ENCODE measurements around the gene TTC13. TPM values are rescaled to one million over a fixed set of nuclear protein-coding genes. Genes with fewer than 3 reads are reported as not detected.

TTC13 gene
- total and polyA plus RNA-seq, 10 donors = 16.2 to 86.6 (median 38.8) TPM

DNA sequence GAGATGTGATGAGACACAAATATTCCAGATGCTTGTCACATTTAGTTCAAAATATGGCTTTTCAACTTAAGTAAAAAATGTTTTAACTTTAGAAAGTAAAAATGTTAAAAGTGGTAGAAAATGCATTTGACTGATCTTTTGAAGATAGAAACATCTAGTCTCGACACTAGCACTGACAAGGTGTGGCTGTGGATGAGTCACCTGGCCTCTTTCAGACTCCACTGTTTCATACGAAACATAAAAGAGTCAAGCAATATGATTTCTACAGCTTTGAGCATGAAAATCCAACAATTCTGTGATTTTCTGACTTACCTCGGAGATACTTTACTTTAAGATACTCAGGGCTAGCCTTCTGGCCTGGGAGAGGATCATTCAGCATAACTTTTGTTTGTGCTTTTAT is 47.7 kb downstream of the TTC13 start:
- Histone ChIP-seq H3K27ac (no peak overlapping the region), H3K4me3 (no peak overlapping the region), H3K9me3 (no peaks in the 10 kb centered on the region), H3K4me1 (no peaks in the 10 kb centered on the region), H3K27me3 (replicated peaks in 1 of 7) (no peaks in the 10 kb centered on the region), H3K36me3 (peaks cover 0 to 99% (median 50%) of the 10 kb centered on the region in 6 donors)
- intact Hi-C loops (cut with DNase I; ENCODE audit: low total_unique reads) = no loop called here
- TF ChIP-seq, protein P1, sequence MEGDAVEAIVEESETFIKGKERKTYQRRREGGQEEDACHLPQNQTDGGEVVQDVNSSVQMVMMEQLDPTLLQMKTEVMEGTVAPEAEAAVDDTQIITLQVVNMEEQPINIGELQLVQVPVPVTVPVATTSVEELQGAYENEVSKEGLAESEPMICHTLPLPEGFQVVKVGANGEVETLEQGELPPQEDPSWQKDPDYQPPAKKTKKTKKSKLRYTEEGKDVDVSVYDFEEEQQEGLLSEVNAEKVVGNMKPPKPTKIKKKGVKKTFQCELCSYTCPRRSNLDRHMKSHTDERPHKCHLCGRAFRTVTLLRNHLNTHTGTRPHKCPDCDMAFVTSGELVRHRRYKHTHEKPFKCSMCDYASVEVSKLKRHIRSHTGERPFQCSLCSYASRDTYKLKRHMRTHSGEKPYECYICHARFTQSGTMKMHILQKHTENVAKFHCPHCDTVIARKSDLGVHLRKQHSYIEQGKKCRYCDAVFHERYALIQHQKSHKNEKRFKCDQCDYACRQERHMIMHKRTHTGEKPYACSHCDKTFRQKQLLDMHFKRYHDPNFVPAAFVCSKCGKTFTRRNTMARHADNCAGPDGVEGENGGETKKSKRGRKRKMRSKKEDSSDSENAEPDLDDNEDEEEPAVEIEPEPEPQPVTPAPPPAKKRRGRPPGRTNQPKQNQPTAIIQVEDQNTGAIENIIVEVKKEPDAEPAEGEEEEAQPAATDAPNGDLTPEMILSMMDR (IDR thresholded peaks at IDR 0.05 in 8 of 11, conservative IDR thresholded peaks at IDR 0.05 in 3 of 11) = no peak
- no peak for TF ChIP-seq POLR2AphosphoS5 (IDR thresholded peaks at IDR 0.05)
- DNase-seq = no peak
- 85 to 97% (median 95%) methylated on average over 3 of the region's 3 CpGs for WGBS, 5 donors

GRCh38 chr1:230926182-230926581 is 52.5 kb downstream of the TTC13 start:
- no peak for DNase-seq
- Histone ChIP-seq H3K9me3 (no peaks in the 10 kb centered on the region), H3K27me3 (replicated peaks in 1 of 7) (no peaks in the 10 kb centered on the region), H3K27ac (no peak overlapping the region), H3K4me1 (no peaks in the 10 kb centered on the region), H3K4me3 (no peak overlapping the region), H3K36me3 (peaks cover 0 to 99% (median 70%) of the 10 kb centered on the region in 6 donors)
- intact Hi-C loops (cut with DNase I; ENCODE audit: low total_unique reads) = no loop called here
- 71 to 92% (median 84%) methylated on average over 5 of the region's 5 CpGs for WGBS, 5 donors
- TF ChIP-seq POLR2A (IDR thresholded peaks at IDR 0.05) = no peak
- TF ChIP-seq POLR2AphosphoS5 (IDR thresholded peaks at IDR 0.05) = no peak
- TF ChIP-seq, protein P1 (IDR thresholded peaks at IDR 0.05 in 8 of 11, conservative IDR thresholded peaks at IDR 0.05 in 3 of 11) = no peak

DNA sequence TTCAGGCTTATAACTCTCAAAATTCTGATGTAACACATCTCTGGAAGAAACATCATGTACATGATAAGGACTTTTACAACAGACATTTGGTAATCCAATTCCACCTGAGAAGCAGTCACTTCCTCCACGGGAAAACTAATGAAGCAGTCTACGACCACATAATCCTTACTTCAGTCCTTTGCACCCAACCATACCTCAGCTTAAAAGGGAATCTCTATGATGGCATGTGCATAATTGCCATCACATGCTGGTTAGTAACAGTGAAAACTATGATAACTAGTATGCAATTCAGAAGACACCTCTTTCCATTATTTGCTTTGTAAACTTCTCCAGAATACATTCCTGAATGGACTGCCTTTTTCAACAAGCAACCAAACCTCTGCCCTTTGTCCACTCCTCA is 53.1 kb downstream of the TTC13 start:
- Histone ChIP-seq H3K4me1 (no peaks in the 10 kb centered on the region), H3K27me3 (replicated peaks in 1 of 7) (no peaks in the 10 kb centered on the region), H3K4me3 (no peak overlapping the region), H3K27ac (no peak overlapping the region), H3K36me3 (peaks cover 0 to 99% (median 69%) of the 10 kb centered on the region in 6 donors), H3K9me3 (no peaks in the 10 kb centered on the region)
- no peak for DNase-seq
- TF ChIP-seq, protein P1 (IDR thresholded peaks at IDR 0.05 in 8 of 11, conservative IDR thresholded peaks at IDR 0.05 in 3 of 11) = no peak
- TF ChIP-seq POLR2AphosphoS5 (IDR thresholded peaks at IDR 0.05) (no peak), POLR2A (IDR thresholded peaks at IDR 0.05) (no peak)
- WGBS, 5 donors = 87 to 97% (median 92%) methylated on average over 2 of the region's 2 CpGs
- intact Hi-C loops (cut with DNase I; ENCODE audit: low total_unique reads) = no loop called here

GRCh38 chr1:230923176-230923575 is 55.5 kb downstream of the TTC13 start:
- Histone ChIP-seq H3K27ac (no peak overlapping the region), H3K4me1 (no peaks in the 10 kb centered on the region), H3K4me3 (no peak overlapping the region), H3K36me3 (peaks cover 0 to 100% (median 71%) of the 10 kb centered on the region in 6 donors), H3K27me3 (replicated peaks in 1 of 7) (no peaks in the 10 kb centered on the region), H3K9me3 (no peaks in the 10 kb centered on the region)
- TF ChIP-seq POLR2A (IDR thresholded peaks at IDR 0.05) = no peak
- TF ChIP-seq POLR2AphosphoS5 (IDR thresholded peaks at IDR 0.05) = no peak
- TF ChIP-seq, protein P1 (IDR thresholded peaks at IDR 0.05 in 8 of 11, conservative IDR thresholded peaks at IDR 0.05 in 3 of 11) = no peak
- intact Hi-C loops (cut with DNase I; ENCODE audit: low total_unique reads) = no loop called here
- 95 to 98% (median 97%) methylated on average over 4 of the region's 4 CpGs for WGBS, 5 donors
- DNase-seq = no peak

Data from spleen (tissue), 11 donors.